ENCODE results near the gene AKNAD1.
A peak's percentile ranks its signal among the peaks of the same experiment; 100 is the strongest.

The AKNAD1 gene

DNA sequence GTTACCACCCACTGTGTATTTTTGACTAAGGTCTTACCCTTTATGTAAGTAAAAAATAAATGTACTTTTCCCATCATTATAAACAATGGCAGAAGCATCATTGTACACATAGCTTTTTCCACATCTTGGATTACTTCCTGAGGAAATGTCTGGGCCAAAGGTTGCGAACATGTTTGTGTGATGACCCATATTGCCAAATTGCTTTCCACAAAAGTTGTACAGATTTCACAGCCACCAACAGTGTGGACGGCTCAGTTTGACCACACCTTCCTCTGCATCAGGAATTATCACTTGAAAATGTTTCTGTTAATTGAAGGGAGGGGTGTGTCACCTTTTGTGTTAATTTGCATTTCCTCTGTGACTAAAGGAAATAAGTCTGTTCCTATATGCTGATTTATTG is 25.7 kb downstream of the AKNAD1 start:
- no peak for DNase-seq (ENCODE audit: low spot score)

DNA sequence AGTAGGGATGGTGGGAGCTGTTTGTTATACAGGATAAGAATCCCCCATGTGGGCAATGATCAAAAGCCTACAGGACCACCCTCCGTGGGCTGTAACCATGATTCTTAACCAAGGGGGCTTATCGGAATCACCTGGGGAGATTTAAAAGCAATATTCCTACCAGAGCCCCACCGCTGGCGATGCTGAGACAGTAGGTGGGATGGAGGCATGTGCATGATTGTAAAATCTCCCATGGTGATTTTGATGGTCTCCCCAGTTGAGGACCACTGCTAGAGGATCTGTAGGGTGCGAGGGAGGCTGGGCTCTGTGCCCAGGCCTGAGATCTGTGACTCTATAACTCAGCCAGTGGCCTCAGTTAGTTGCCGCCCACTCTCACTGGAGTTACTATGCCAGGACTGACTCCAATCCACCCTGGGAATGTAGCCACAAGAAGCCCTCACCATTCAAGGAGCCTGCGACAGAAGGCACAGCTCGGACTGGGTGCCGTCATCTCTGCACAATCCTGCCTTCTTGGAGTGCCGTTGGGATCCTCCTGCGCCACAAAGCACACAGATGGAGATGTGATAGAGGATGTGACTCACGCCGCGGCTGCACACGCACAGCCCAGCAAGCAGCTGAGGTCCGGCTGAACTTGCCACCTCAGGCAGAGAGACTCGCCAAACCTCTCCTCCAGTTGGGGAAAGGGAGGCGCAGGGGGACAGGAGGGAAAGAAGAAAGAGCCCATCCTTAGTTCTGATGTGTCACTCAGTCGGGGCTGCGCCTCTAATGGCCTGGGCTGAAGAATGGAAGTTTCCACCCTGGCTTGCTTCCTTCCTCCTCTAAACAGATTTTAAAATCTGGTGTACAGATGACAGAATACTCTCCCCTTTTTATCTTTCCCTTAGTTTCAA is 26.5 kb downstream of the AKNAD1 start:
- DNase-seq (ENCODE audit: low spot score) = peak; percentile 56

DNA sequence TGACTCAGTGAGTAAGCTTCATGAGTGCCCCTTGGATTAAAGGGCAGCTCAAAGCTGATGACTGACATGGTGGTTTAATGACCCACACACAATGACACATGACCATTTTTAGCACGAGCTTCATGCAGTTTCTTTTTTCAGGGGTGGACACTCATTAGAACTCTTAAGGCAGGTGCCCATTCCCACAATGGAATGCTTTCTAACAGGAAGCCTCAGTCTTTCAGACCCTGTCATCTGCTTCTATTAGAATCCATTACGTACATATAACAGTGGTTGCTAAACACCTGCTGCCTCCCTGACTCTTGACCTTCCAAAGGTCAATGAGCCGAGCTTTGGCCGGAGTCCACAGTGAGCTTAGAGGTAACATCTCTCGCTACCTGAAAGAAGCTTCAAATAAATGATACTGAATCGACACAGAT is 27.4 kb downstream of the AKNAD1 start:
- no peak for DNase-seq (ENCODE audit: low spot score)

DNA sequence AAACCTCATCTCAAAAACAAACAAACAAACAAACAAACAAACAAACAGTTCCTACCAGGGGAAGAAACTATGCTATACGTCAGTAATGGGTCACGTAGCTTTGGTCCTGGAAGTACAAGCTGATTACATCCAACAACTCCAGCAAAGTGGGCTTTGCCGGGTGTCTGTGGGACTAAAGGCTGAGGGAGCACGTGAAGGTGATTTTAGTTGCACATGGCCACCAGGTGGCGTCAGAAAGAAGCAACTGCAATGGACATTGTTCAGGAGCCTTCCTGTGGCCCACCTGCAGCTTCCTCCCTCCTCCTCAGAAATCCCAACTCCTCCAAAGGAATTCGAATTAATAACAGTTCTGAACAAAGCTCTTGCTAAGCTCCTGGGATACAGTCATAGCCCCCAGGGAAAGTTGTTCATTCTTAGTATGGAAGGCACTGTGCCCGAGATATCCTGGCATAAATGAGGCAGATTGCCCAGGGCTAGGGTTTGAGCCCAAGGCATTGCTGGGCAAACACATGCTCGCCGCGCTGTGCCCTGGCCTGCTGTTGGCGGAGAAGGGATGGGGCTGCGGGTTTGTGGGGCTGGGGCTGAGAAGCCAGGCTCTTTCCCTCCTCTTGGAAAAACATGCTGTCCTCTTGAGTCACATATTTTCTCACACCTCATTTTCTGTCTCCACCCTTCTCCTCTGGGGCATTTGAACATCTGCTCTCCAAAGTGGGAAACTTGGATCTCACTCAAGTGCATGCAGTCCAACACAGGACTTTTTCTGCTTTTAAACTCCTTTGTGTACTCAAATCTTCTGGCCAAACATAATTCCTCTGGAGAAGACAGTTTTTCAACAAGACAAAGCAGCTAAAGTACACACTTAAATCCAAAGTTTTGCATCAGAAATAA is 28.6 kb downstream of the AKNAD1 start:
- peak; percentile 88 for DNase-seq (ENCODE audit: low spot score)

DNA sequence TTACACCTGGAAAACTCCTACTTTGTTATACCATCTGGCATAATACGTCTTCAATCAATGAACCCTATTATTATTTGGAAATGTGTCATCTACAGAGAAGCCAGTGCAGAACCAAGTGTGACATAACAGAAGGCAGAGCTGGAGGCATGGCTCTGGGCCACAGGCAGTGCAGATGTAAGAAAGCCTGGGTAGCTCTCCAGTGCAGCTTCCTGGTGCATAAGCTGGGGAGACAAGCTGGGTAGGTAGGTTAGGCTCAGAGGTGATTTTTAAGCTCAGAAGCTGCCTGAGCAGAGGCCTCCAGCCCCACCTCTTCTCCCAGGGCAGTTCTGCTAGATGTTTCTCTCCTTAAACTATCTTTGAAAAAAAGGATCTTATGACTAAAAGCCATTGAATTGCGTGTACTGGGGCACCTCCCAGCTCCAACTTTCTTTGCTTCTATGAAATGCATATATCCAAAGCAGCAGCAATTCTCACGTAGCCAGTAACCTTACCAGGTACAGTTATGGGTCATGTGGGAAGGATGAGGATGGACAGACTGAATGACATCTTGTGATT is 30.7 kb downstream of the AKNAD1 start:
- no peak for DNase-seq (ENCODE audit: low spot score)

DNA sequence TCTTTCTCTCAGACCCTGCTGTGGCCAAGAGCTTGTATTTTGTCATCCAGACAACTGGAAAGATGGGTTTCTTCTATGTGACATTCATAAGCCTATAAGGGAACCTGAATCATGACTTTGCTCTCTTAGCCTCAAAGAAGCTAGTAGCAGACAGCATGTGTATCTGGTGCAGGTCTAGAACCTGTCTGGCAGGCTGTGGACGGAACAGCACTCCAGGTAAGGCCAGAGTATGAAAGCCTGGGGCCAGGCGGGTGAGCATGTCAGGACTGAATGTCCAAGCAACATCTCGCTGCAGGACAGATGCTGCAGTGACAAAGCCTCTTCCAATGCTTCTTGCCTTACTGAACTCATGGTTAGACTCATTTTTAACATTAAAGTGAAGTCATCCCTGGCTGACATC is 32.8 kb downstream of the AKNAD1 start:
- no peak for DNase-seq (ENCODE audit: low spot score)

DNA sequence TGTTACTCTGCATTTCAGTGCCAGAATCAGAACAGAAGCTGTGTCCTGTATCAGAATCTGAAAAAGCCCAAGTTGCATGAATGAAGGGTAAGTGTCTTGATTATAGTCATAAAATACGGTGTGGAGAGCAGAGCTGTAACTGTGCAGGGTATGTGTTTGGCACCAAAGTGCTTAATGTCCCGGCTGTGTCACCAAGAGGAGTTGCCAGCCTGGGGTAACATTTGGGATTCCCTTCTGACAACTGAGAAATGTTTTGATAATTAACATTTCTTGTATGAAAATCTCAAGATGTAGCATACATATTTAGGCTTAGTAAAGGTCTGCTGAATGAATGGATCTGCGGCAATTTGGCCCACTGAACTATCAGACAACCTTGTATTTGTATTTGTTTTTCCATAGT is 33.3 kb downstream of the AKNAD1 start:
- no peak for DNase-seq (ENCODE audit: low spot score)

DNA sequence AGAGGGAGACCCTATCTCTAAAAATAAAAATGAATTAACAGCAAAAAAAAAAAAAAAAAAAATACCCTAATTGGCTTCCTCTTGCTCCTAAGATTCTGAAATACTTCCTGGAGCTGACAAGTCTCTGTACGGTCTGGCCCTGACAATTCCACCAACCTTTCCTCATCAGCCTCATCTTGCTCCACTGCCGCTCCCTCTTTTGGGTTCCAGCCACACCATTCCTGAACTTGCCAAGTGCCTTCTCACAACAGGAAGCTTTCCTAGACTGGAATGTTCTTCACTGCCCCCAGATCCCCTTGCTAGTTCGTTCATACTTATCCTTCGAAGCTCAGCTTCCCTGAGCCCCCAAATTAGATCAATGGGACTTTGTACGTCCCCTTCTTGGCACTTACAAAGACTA is 37.0 kb downstream of the AKNAD1 start:
- DNase-seq (ENCODE audit: low spot score) = no peak

DNA sequence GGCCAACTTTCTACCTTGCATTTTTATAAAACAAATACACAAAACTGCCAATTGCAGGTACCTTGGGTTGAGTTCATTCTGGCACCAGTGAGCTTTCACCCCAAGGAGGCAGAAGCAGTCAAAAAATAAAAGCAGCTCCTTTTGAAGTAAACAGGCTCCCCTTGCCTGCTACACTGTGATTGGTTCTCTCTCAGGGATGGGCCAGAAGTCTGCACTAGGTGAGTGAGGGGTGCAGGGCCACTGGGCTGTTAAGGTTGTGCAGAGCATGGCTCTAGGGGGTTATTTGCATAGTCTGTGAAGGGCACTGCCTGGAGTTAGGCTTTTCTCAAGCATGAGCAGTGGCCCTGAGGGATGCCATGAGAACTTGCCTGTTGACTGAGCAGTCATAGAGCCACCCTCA is 39.1 kb downstream of the AKNAD1 start:
- no peak for DNase-seq (ENCODE audit: low spot score)

DNA sequence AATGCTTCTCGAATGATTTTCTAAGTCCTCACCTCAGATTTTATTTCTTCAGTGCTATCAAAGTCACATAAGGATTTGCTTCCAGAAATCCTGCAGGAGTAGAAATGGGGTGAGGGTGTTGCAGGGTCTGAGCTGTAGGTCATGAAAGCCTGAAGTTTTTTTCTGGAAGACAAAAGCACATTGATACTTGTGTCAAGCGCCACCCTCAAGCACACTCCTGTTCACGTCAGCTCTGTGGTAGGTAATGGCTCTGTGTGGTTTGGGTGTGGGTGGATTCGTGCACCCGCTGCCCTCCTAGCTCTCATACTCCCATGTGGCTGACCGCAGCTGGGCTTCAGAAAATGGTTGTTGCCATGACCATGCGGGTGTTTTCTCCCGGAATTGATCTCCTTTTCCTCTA is 39.9 kb downstream of the AKNAD1 start:
- no peak for DNase-seq (ENCODE audit: low spot score)

DNA sequence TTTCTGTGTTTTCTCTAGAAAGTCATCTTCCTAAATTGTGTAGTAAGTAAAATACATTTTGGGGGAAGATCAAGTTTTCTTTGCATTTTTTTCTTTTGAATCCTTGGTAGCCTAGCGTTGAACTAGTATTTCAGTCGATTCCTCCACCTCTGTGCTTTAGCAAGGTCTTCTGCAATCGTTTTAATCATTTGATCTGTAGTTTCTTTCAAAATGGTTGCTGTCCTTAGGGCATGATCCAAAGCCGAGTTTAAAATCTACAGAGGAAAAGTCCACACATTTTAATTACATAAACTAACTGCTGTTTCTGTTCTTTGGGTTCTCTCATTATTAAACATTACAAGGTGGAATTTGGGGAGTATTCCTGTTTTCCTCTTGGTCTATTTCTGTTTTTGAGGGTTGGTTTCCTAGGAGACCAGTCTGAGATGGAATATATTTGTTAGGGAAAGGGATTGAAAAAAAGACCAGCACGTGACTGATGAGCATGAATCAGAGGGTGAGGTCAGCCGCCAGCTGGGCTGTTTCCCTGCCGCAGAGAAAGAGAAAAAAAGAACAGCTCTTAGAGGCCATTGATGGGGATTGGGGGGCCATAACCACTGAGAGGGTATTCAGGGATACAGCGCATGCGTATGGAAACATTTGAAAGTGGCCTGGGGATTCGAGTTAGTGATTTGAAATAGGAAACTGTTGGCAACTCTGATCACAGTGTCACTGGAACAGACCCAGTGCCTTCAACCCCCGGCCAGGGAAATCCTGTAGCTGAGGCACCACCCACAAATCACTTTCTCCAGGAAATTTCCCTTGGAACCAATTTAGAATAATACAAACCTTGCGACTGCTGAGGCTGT is 40.6 kb downstream of the AKNAD1 start:
- DNase-seq (ENCODE audit: low spot score) = peak; percentile 85

DNA sequence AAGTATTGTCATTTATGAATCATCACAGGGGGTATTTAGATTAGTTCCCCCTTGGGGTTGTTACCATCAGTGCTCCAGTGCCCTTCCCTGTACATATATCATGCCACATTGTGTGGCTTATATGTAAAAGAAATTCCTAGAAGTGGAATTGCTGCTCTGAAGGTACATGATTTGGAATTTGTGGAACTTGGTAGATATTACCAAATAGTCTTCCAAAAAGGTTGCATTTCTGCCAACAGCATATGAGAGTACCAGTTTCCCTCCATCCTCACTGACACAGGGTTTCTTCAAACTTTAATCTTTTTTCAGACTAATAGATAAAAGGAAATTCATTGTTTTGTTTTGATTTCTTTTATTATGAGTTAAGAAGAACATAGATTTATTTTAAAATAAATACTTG is 41.3 kb downstream of the AKNAD1 start:
- no peak for DNase-seq (ENCODE audit: low spot score)

DNA sequence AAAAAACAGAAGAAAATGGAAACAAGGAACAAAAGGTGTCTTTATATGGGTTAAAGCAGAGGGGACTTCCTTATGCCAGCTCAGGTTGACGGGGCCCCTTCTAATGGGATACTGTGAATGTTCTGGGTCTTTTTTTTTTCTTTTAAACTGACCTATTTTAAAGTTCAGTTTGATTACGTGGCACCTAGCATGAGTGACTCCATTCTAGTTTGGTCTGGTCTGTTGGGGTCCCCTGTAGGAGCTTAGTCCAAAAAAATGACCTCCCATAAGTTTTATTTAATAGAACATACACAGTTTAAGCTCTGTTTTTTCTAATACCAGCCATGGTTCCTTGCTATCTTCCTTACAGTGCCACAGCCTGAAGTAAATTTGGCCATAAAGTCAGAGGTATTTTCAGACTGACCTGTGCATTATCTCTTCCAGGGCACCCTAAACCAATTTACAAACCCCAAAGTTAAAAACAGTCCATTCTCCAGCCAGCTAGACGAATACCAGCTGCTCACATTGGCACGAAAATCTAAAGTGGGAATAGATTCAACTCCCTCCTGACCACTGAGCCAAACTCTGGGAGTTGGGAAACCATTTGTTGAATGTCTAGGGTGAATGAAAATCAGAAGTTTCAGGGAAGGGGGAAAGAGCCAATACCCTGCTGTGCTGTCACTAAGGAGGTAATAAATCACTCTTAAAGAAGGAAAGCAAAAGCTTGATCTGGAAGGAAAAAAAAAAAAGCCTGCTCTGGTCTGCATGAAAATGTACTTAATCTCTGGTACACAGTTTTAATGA is 42.4 kb downstream of the AKNAD1 start:
- DNase-seq (ENCODE audit: low spot score) = peak; percentile 61

DNA sequence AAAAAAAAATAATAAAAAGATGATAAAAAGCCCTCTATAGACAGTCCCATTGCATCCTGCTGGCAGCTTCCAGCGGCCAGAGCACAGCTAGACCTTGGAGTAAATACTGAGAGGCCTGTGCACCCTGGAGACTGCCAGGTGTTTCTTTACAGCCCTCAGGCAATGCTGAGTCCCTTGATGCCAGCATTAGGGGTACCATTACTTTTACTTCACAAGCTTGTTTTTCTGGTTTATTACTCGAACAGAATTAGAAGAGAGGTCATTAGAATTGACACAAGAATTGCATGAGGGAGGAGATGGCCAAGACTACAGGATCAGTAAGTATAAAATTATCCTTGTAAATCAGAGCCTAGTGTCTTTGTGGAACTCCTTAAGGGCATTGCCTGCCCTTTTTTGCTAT is 43.6 kb downstream of the AKNAD1 start:
- DNase-seq (ENCODE audit: low spot score) = no peak

DNA sequence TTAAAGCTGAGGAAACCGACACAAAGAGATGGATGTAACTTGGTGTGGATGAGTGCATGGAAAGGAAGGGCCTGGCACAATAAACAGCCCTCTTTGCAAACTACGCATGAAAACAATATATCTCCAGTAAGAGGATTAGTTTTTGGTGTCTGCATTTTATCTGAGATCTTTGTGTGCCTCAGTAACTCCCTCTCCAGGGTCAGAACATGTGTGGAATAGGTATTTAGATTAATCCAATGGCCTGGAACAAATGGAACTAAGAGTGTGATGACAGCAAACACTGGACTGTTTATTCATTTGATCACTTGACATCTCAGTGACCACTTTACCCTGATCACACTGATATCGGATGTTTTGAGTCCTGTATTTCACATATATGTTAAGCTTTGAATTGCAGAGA is 45.3 kb downstream of the AKNAD1 start:
- DNase-seq (ENCODE audit: low spot score) = no peak

DNA sequence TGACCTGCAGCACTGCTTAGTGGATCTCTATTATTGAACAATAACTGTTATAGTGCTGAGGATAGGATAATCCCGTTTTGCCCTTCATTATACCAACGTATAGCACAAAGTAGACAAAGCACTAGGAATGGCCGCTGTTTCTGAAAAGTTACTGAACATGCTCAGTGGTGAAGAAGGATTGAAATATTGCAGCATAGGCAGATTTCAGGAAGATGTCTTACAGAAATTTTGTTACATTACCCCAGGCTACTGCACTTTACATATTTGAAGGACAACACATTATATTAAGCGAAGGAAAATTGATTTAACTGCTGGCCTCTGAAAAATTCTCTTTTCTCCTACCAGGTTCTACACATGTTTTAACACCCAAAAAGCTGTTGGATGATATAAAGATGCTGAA is 48.5 kb downstream of the AKNAD1 start:
- DNase-seq (ENCODE audit: low spot score) = no peak

DNA sequence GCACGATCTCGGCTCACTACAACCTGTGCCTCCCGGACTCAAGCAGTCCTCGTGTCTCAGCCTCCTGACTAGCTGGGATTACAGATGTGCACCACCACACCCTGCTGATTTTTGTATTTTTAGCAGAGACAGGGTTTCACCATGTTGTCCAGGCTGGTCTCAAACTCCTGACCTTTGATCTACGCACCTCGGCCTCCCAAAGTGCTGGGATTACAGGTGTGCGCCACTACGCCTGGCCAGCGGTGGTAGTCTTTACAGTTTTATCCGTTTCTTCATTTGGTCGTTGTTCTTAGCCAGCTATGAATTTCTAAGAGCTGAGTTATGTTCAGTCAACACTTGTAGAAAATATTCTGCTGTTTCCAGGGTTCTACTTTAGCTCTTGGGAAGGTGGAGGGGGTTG is 53.3 kb downstream of the AKNAD1 start:
- DNase-seq (ENCODE audit: low spot score) = no peak

DNA sequence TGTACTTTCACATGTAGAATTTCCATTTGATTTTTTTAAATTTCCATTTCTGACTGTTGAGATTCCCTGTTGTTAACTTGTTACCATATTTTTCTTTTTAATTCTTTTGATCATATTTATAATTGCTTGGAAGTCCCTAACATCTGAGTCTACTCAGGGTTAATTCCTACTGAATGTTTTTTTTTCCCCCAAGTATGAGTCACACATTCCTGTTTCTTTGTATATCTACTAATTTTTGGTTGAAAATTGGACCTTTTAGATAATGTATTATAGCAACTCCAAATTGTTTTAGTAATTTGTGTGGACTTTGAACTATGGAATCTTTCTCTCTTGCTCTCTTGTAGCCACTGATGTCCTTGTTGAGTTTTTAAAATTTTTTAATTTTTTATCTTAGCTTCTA is 55.8 kb downstream of the AKNAD1 start:
- DNase-seq (ENCODE audit: low spot score) = no peak

DNA sequence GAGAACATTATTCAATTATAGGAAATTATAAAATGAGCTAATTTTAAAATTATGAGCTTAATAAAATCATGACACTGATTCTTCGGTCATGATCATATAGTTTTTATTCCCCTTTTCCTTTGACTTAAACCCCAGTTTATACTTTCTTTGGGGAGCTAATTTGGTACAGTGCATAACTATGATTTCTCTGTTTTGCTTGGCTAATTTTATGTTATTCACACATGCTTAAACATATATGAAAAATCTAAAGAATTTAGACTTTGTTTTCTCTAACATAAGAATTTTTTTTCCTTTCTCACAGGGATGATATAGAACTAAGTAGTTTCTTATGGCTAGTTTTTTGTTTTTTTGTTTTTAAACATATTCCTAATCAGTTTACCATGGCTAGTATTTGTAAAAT is 57.9 kb downstream of the AKNAD1 start:
- DNase-seq (ENCODE audit: low spot score) = no peak

DNA sequence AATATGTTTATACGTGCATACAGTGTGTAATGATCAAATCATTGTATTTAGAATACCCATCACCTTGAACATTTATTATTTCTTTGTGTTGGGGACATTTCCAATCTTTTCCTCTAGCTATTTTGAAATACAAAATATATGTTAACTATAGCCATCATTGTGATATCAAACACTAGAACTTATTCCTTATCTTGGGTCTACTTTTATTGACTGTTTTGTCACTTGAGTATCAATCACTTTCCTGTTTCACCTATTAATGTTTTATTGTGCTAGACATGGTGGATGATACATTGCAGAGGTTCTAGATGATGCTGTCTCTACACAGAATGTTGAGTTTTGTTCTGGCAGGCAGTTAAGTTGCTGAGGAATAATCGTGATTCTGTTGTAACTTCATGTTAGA is 64.5 kb downstream of the AKNAD1 start:
- no peak for DNase-seq (ENCODE audit: low spot score)

DNA sequence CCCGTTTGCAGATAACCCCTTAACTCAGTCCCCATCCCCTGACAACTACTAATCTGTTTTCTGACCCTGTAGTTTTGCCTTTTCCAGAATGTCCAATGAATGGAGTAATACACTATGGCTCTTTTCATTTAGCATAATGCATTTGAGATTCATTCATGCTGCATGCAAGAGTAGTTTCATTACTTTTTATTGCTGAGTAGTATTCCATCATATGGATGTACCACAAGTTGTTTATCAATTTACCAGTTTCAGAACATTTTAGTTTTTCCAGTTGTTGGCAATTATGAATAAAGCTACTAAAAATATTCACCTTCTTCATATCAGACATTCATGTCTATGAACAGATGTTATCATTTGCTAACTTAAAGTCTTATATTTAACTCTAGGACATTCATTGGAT is 65.1 kb downstream of the AKNAD1 start:
- DNase-seq (ENCODE audit: low spot score) = no peak
